SKM-1 treated with dmso at 0.1 percent for 144 hours (cell line): ENCODE results near the gene MEPCE.
"Not testable (repeated sequence)": the region's sequence is repeated elsewhere in the genome, so short reads cannot be mapped to it uniquely, and the experiment has no call there.

Source experiments
- DNase-seq: peaks from one replicate; lab custom pipeline; 2025; ENCODE audit not compliant: unreplicated experiment; lab: John Stamatoyannopoulos, UW

The MEPCE gene, protein sequence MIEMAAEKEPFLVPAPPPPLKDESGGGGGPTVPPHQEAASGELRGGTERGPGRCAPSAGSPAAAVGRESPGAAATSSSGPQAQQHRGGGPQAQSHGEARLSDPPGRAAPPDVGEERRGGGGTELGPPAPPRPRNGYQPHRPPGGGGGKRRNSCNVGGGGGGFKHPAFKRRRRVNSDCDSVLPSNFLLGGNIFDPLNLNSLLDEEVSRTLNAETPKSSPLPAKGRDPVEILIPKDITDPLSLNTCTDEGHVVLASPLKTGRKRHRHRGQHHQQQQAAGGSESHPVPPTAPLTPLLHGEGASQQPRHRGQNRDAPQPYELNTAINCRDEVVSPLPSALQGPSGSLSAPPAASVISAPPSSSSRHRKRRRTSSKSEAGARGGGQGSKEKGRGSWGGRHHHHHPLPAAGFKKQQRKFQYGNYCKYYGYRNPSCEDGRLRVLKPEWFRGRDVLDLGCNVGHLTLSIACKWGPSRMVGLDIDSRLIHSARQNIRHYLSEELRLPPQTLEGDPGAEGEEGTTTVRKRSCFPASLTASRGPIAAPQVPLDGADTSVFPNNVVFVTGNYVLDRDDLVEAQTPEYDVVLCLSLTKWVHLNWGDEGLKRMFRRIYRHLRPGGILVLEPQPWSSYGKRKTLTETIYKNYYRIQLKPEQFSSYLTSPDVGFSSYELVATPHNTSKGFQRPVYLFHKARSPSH

DNA sequence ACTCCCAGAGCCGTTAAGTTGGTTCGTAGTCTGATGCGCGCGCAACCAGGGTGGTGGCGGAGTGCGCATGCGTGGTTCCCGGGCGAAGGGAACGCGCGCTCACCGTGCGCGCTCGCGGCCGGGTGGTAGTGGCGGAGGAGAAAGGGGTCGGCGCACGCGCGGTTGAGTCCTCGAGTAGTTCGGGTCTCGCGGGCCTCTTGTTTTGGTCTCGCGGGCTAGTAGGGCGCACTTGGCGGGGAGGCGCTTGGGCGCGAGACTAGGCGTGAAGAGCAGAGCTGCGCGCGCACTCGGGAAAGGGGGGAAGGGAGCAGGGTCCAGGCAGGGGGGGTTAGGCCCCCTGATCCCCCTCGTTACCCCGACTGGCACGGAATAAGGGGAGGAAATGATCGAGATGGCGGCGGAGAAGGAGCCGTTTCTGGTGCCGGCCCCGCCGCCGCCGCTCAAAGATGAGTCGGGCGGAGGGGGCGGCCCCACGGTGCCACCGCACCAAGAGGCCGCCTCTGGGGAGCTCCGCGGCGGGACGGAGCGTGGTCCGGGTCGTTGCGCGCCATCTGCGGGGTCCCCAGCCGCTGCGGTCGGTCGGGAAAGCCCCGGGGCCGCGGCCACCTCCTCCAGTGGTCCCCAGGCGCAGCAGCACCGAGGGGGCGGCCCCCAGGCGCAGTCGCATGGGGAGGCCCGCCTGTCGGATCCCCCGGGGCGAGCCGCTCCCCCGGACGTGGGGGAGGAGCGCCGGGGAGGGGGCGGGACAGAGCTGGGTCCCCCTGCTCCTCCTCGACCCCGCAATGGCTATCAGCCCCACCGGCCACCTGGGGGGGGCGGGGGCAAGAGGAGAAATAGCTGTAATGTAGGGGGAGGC is at the start of gene MEPCE:
Gene MEPCE, plus strand, starts transcription at position 195 of the 856 bp plus-strand sequence. Its CDS starts 188 bp downstream, at position 383.
- peak; percentile 91 for DNase-seq

DNA sequence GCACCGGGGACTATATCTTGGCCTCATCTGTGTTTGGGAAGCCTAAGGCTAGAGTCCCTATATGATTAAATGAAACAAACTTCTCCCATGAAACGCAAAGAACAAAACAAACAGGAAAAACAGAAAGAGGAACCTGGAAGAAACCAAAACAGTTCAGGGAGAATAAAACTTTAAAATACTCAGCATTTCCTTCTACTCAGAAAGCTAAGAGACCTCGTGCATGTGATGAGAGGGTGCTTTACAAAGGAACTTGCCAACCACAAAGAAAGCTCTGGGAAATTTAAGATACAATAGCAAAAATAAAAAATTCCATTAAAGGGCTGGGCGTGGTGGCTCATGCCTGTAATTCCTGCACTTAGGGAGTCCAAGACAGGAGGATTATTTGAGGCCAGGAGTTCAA is 49.4 kb upstream of the MEPCE start:
- DNase-seq, result no peak

DNA sequence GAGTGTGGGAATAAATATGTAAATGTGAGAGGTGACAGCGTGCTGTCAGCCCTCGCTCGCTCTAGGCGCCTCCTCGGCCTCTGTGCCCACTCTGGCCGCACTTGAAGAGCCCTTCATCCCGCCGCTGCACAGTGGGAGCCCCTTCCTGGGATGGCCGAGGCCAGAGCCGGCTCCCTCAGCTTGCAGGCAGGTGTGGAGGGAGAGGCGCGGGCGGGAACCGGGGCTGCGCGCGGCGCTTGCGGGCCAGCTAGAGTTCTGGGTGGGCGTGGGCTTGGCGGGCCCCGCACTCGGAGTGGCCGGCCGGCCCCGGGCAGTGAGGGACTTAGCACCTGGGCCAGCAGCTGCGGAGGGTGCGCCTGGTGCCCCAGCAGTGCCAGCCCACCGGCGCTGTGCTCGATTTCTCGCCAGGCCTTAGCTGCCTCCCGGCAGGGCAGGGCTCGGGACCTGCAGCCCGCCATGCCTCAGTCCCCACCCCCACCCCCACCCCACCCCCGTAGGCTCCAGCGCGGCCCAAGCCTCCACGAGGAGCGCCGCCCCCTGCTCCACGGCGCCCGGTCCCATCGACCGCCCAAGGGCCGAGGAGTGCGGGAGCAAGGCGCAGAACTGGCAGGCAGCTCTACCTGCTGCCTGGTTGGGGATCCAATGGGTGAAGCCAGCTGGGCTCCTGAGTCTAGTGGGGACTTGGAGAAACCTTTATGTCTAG is 47.9 kb upstream of the MEPCE start:
- not testable (repeated sequence) for DNase-seq

DNA sequence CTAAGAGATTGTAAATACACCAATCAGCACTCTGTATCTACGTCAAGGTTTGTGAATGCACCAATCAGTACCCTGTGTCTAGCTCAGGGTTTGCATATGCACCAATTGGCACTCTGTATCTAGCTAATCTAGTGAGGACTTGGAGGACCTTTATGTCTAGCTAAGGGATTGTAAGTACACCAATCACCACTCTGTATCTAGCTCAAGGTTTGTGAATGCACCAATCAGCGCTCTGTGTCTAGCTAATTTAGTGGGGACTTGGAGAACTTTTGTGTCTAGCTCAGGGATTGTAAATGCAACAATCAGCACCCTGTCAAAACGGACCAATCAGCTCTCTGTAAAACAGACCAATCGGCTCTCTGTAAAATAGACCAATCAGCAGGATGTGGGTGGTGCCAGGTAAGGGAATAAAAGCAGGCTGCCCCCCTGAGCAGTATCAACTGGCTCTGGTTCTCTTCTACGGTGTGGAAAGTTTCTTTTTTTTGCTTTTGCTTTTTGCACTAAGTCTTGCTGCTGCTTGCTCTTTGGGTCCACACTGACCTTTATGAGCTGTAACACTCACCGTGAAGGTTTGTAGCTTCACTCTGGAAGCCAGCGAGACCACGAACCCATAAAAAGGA is 47.3 kb upstream of the MEPCE start:
- not testable (repeated sequence) for DNase-seq

DNA sequence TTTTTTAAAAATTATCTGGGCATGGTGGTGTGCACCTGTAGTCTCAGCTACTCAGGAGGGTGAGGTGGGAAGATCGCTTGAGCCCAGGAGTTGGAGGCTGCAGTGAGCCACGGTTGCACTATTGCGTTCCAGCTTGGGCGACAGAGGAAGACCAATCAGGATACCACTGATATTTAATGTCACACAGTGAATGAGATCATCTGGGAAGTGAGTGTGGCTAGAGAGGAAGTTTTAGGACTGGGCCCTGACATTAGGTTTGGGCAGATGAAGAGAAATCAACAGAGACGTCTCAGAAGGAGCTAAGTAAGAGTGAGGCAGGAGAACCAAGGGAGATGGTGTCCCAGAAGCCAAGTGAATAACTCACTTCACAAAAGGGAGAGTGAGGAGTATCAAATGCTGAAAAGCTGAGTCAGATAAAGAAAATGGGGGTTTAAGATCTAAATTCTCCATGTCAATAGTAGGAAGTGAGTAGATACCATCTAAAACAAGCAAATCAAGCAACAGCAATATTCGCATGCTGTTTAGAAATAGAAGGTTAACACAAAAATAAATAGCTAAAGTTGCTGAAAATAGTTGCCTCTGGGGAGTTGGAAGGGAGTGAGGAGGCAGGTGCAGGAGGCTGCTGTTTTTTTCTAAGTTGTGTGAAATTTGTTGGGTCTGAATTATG is 44.9 kb upstream of the MEPCE start:
- no peak for DNase-seq

DNA sequence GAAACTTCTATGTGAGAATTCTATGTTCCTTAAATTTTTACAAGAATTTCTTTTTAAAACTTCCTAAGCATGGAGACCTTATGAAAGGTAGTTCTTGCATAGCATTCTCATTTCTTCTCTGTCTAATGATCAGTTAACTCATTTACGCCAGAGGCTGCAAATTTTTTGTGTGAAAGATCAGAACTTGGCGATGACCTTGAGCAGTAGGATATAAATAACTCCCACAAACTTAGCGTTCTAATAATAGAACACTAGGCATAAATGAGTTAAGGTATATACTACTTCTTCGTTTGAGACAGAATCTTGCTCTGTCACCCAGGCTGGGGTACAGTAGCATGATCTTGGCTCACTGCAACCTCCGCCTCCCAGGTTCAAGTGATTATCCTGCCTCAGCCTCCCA is 42.7 kb upstream of the MEPCE start:
- DNase-seq, result no peak

DNA sequence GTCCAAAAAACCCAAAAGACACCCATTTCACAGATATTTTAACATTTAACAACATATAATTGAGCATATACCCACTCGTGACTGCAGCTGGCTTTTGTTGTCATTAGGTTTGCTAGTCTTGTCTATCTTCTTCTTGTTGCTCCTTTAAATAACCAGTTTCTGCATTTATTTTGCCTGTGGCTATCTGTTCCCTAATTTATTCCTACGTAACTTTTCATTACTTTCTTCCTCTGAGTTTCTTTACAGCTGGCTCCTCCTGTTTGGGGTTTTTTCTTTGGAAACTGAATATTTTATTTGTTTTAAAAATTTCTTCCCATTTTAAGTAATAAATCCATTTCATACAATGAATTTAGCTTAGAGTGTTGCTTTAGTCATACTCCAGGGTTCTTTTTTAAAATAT is 41.9 kb upstream of the MEPCE start:
- DNase-seq, result no peak

DNA sequence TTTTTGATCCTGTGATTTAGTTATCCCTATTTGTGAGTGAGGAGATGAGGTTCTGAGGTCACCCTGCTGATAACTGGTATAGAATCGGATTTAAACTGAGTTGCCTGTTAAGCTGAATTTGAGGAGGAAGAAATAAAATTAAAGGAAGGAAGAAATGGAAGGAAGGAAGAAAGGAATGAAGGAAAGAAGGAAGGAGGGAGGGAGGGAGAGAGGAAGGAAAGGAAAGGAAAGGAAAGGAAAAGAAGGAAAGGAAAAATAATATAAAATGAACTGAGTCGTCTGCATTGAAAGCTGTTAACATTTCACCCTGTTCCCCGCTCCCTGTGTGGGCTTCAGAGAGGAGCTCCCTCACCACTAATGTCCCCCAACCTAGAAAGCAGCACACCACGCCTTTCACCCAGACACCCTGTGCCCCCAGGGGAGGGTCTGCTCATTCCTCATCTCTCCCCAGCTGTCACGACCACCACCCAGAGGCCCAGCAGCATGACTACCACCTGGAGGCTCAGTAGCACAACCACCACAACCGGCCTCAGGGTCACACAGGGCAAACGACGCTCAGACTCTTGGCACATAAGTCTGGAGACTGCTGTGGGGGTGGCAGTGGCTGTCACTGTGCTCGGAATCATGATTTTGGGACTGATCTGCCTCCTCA is 40.1 kb upstream of the MEPCE start:
- DNase-seq, result no peak

DNA sequence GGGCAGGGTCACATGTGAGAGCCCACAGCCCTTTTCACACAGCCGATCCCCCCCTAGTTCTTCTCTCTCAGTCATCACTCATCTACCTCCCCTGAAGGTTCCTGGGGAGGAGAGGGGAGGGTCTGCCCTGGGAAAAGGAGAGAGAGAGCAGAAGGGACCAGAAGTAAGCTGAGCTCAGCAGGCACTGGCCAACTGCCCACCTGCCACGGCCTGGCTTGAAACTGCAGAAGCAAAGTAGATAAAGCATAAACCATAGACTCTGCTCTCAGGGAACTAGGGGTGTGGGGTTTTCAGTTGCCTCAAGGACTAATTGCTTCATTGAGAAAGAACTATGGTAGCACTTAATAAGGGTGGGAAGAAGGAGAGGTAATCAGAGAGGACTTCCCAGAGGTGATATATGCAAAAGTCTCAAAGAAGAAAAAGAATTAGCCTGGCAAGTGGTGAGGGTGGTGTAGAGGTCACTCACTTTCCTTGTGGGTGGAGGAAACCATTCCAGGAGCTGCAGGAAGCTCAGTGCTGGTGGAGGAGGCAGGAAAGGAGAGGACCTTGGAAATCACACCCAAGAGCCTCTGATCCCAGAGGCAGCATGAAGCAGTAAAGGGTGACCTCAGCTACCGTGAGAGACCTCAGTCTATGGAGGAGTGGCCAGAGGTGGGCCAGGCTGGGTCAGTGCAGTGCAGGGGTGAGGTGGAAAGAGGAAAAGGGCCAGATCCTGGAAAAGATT is 39.2 kb upstream of the MEPCE start:
- no peak for DNase-seq

DNA sequence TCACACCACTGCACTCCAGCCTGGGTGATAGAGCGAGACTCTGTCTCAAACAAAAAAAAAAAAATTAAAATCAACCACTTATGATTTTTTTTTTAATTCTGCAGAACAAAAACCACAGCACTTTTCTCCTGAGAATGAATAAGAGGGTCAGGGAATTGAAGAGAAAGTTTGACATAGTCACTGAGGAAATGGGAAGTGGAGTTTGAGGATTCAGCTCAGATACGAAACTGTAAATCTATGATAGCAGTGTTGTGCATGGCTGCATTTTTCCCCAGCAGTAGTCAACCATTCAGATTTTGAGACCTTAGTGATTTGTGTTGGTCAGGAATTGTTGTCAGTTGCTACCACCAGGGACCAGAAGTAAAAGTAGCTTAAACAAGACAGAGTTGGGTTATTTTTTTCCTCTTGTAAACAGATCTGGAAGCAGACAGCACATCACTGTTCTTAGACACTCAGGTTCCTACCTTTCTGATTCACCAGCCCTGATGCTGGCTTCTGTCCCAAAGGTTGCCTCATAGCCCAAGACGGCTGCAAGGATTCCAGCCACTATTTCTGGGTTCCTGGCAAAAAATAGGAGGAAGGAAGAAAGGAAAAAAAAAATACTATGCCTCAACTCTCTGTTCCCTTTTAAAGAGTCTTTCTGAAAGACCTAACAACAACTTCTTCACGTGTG is 36.3 kb upstream of the MEPCE start:
- no peak for DNase-seq

DNA sequence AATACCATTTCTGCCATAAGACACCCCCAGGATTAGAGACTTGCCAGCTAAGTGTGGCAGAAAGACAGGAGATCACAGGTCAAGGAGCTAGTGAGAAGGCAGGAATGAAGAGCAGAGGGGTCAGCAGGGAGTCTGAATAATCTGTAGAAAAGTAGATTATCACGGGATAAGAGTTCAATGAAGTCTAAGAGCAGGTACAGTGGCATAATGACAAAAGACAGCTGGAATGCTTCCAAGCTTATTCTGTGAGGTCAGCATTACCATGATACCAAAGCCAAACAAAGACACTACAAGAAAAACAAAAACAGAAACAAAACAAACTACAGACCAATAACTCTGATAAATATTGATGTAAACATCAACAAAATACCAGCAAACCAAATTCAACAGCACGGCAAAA is 35.6 kb upstream of the MEPCE start:
- DNase-seq, result no peak

DNA sequence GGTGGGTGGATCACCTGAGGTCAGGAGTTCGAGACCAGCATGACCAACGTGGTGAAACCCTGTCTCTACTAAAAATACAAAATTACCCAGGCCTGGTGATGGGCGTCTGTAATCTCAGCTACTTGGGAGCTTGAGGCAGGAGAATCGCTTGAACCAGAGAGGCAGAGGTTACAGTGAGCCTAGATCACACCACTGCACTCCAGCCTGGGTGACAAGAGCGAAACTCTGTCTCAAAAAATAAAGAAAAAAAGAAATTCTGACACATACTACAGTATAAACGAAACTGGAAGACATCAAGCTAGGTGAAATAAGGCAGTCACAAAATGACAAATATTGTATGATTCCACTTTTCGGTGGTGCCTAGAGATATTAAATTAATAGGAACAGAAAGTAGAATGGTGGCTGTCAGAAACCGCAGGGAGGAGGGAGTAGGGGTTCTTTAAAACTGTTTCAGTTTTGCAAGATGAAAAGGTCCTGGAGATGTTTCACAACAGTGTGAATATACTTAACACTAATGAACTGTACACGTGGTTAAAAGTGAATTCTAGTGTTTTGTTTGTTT is 33.1 kb upstream of the MEPCE start:
- DNase-seq, result peak; percentile 84

DNA sequence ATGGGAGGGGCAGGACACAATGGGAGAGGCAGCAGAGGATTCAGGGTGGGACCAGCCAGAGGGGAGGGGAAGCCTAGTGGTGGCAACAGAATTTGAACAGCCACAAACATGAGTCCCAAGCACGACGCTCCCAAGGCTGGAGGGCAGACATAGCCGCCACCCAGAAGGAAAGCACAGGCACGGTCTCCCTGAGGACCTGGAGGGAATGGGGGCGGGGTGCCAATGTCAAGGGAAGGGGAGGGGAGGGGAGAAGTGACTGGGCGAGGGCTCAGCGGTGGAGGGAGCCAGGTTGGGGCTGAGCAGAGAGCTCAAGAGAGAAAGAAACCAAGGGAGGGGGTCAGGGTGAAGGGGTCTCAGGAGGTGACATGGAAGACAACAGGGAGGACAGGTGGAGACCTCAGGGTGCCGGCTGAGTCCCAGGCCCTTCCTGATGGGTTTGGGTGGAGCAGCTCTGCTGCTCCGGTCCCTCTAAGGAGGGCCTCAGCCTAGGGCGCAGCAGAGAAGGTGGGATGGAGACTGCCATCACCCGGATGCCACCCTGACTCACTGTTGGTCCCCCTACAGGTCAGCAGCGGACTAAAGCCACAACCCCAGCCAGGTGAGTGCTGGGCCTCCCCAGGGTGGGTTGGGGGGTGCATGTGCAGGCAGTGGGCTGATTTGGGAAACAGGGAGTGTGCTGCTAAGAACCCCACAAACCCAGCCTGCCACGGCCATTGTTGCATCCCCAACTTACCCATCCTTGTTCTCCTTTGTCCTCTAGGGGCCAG is 32.1 kb upstream of the MEPCE start:
- no peak for DNase-seq

DNA sequence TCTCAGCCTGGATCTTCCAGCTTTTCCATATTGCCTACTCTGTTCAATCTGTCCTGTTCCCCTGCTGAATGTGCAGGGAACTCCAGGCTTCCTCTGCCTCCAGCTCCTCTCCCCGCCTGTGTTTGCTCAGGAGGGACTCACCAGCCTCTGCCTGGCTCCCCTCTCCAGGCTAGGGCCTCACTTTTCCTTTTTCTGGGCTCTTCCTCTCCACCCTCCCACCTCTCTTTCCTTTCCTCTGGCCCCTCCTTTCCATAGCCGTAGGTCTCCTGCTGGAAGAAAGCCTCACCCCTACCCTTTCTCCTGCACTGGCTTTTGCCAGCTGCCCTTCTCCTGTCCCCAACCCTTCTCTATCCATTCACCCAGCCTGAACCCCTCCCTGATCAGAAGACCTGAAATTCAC is 31.4 kb upstream of the MEPCE start:
- DNase-seq, result no peak

DNA sequence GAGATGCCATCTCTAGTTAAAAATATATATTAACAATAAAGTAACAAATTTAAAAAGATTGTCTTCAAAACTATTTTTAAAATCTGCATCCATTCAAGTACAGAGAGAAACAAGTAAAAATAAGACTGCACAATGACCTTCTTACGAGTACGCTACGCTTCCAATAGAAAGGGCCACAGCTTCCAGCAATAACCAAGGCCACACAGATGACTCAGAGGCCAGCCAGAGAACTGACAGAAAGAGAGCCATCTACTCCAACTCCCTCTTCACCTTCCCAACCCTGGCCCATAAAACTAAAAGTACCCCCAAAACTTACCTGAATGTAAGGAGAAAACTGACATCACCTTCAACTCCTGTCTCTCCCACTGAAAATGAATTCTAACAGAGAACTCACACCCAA is 29.6 kb upstream of the MEPCE start:
- no peak for DNase-seq

DNA sequence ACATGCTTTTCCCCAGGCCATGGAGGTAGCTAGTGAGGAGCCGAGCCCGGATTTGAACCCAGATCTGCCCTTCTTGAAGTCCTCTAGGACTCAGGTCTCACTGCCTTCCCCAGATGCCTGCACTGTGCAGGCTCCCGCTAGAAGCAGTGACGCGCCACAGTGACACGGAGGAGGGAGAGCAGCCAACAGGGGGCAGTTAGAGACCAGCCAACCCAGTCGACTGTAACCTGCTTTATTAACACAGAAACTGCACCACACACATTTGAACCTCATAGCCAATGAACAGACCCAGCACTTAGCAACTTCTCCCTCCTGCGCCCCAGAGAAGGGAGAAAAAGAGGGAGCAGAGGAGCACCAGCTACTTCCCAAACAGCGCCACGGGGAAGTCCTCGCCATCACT is 29.0 kb upstream of the MEPCE start:
- DNase-seq, result no peak

DNA sequence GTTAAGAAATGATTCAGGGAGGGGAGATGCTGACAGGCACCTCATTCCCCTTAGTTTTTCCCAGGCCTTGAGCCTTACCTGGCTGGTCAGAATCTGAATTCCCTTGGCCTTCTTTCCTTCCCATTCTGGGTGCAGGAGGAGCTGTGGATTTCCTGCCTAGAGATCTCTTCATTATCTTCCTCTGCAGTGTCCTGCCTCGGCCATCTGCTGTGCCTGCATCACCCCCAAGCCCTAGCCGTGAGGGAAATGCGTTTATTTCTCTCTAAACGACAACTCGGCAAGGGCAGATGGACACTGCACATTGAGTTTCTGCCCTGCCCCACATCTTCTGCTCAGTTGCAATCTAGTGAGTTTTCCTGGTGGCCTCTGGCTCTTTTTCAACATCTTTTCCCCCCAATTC is 27.8 kb upstream of the MEPCE start:
- no peak for DNase-seq
